WTC11 (cell line): ENCODE measurements around the gene FGF13.

ENCODE experiments used
- CTCF ChIP-seq: fragments of 200-600 bp; IDR thresholded peaks from 2 replicates; pipeline ENCODE4 v1.8.0; 2022; ENCODE audit warnings: antibody characterized with exemption
- E2F4 ChIP-seq: sonication (generic); formaldehyde crosslinking; IDR thresholded peaks from 2 replicates; pipeline ENCODE4 v1.8.1; 2022; ENCODE audit warnings: low read depth, mild to moderate bottlenecking, moderate library complexity, missing genetic modification reagents, borderline replicate concordance
- ESRRA ChIP-seq: sonication (generic); formaldehyde crosslinking; IDR thresholded peaks from 2 replicates; pipeline ENCODE4 v1.8.1; 2022; ENCODE audit warnings: mild to moderate bottlenecking, missing genetic modification reagents, borderline replicate concordance
- FOXK1 ChIP-seq: sonication (generic); formaldehyde crosslinking; IDR thresholded peaks from 2 replicates; pipeline ENCODE4 v1.8.0; 2022; ENCODE audit warnings: mild to moderate bottlenecking, moderate library complexity, missing genetic modification reagents
- GTF2I ChIP-seq: fragments of 250-450 bp; sonication (Bioruptor Pico); conservative IDR thresholded peaks from 2 replicates; pipeline ENCODE4 v1.4.0; 2021; ENCODE audit warnings: mild to moderate bottlenecking
- JUN ChIP-seq: sonication (generic); formaldehyde crosslinking; IDR thresholded peaks from 2 replicates; pipeline ENCODE4 v1.8.0; 2023; ENCODE audit warnings: mild to moderate bottlenecking, missing genetic modification reagents
- NR3C1 ChIP-seq: sonication (generic); formaldehyde crosslinking; conservative IDR thresholded peaks from 2 replicates; pipeline ENCODE4 v1.8.1; 2023; ENCODE audit warnings: low read depth, mild to moderate bottlenecking, missing genetic modification reagents
- PRRX2 ChIP-seq: fragments of 250-450 bp; sonication (Bioruptor Pico); IDR thresholded peaks from 2 replicates; pipeline ENCODE4 v1.8.0; 2021; ENCODE audit warnings: mild to moderate bottlenecking
- SP1 ChIP-seq: sonication (generic); formaldehyde crosslinking; conservative IDR thresholded peaks from 2 replicates; pipeline ENCODE4 v1.8.1; 2022; ENCODE audit warnings: missing genetic modification reagents
- TCF7 ChIP-seq: sonication (generic); formaldehyde crosslinking; IDR thresholded peaks from 2 replicates; pipeline ENCODE4 v1.8.0; 2022; ENCODE audit warnings: mild to moderate bottlenecking, low read depth, missing genetic modification reagents, moderate library complexity
- USF2 ChIP-seq: sonication (generic); formaldehyde crosslinking; IDR thresholded peaks from 2 replicates; pipeline ENCODE4 v1.8.1; 2023; ENCODE audit warnings: mild to moderate bottlenecking, missing genetic modification reagents, moderate library complexity
- ZBTB43 ChIP-seq: sonication (generic); formaldehyde crosslinking; IDR thresholded peaks from 2 replicates; pipeline ENCODE4 v1.8.1; 2023; ENCODE audit warnings: mild to moderate bottlenecking, missing genetic modification reagents
- ZNF423 ChIP-seq: fragments of 250-450 bp; sonication (Bioruptor Pico); IDR thresholded peaks from 2 replicates; pipeline ENCODE4 v2.1.2; 2022; ENCODE audit warnings: mild to moderate bottlenecking, moderate library complexity
- ZNF425 ChIP-seq: fragments of 250-450 bp; sonication (Bioruptor Pico); conservative IDR thresholded peaks from 2 replicates; pipeline ENCODE4 v1.9.0; 2021; ENCODE audit warnings: mild to moderate bottlenecking

- no peak for TF ChIP-seq SP1
- no peak for TF ChIP-seq ESRRA
- TF ChIP-seq ZNF423 (CRISPR knock-in tag), result no peak
- no peak for TF ChIP-seq E2F4 (CRISPR knock-in tag)
- no peak for TF ChIP-seq CTCF
- TF ChIP-seq NR3C1 (CRISPR knock-in tag), result no peak
- no peak for TF ChIP-seq JUN (CRISPR knock-in tag)
- no peak for TF ChIP-seq ZNF425
- no peak for TF ChIP-seq USF2
- TF ChIP-seq PRRX2 (CRISPR knock-in tag), result no peak
- TF ChIP-seq ZBTB43 (CRISPR knock-in tag), result no peak
- TF ChIP-seq TCF7 (CRISPR knock-in tag), result no peak
- no peak for TF ChIP-seq FOXK1 (CRISPR knock-in tag)
- TF ChIP-seq GTF2I (CRISPR knock-in tag), result no peak
These were observed 7.4 kb upstream of the FGF13 start for GRCh38 chrX:138718941-138719340.
